ENCODE data around the gene DMRT3.

DMRT3 gene

GRCh38 chr9:950139-950538, 26.3 kb upstream of the DMRT3 start:
- Histone ChIP-seq H3K9me3 (ENCODE audit: control insufficient read depth, low read length) (no peaks in the 10 kb centered on the region), H3K4me3 (ENCODE audit: insufficient read depth, low read depth, low read length, poor library complexity, severe bottlenecking) (no peak overlapping the region), H3K27ac (ENCODE audit: insufficient read depth, low read length, poor library complexity, severe bottlenecking) (no peak overlapping the region), H3K4me1 (ENCODE audit: control insufficient read depth, insufficient read depth, low read length, poor library complexity, severe bottlenecking) (no peaks in the 10 kb centered on the region), H3K36me3 (ENCODE audit: control insufficient read depth, insufficient read depth, low read length) (no peaks in the 10 kb centered on the region), H3K27me3 (replicated peaks; ENCODE audit: control insufficient read depth, insufficient read depth, low read length, poor library complexity, severe bottlenecking) (no peaks in the 10 kb centered on the region)
- no peak for DNase-seq

GRCh38 chr9:952546-952945, 23.9 kb upstream of the DMRT3 start:
- no peak overlapping the region for H3K27ac ChIP-seq (ENCODE audit: insufficient read depth, low read length, poor library complexity, severe bottlenecking)
- DNase-seq: no peak
- H3K36me3 ChIP-seq (ENCODE audit: control insufficient read depth, insufficient read depth, low read length): no peaks in the 10 kb centered on the region
- H3K4me1 ChIP-seq (ENCODE audit: control insufficient read depth, insufficient read depth, low read length, poor library complexity, severe bottlenecking): no peaks in the 10 kb centered on the region
- H3K9me3 ChIP-seq (ENCODE audit: control insufficient read depth, low read length): no peaks in the 10 kb centered on the region
- H3K27me3 ChIP-seq (replicated peaks; ENCODE audit: control insufficient read depth, insufficient read depth, low read length, poor library complexity, severe bottlenecking): no peaks in the 10 kb centered on the region
- no peak overlapping the region for H3K4me3 ChIP-seq (ENCODE audit: insufficient read depth, low read depth, low read length, poor library complexity, severe bottlenecking)

GRCh38 chr9:959105-959504, 17.4 kb upstream of the DMRT3 start:
- no peaks in the 10 kb centered on the region for H3K9me3 ChIP-seq (ENCODE audit: control insufficient read depth, low read length)
- no peak for DNase-seq
- no peak overlapping the region for H3K4me3 ChIP-seq (ENCODE audit: insufficient read depth, low read depth, low read length, poor library complexity, severe bottlenecking)
- H3K27ac ChIP-seq (ENCODE audit: insufficient read depth, low read length, poor library complexity, severe bottlenecking): no peak overlapping the region
- no peaks in the 10 kb centered on the region for H3K36me3 ChIP-seq (ENCODE audit: control insufficient read depth, insufficient read depth, low read length)
- H3K4me1 ChIP-seq (ENCODE audit: control insufficient read depth, insufficient read depth, low read length, poor library complexity, severe bottlenecking): no peaks in the 10 kb centered on the region
- H3K27me3 ChIP-seq (replicated peaks; ENCODE audit: control insufficient read depth, insufficient read depth, low read length, poor library complexity, severe bottlenecking): no peaks in the 10 kb centered on the region

GRCh38 chr9:959914-960313, 16.5 kb upstream of the DMRT3 start:
- H3K4me1 ChIP-seq (ENCODE audit: control insufficient read depth, insufficient read depth, low read length, poor library complexity, severe bottlenecking): peaks cover 2% of the 10 kb centered on the region
- H3K27ac ChIP-seq (ENCODE audit: insufficient read depth, low read length, poor library complexity, severe bottlenecking): no peak overlapping the region
- H3K36me3 ChIP-seq (ENCODE audit: control insufficient read depth, insufficient read depth, low read length): no peaks in the 10 kb centered on the region
- no peak for DNase-seq
- H3K27me3 ChIP-seq (replicated peaks; ENCODE audit: control insufficient read depth, insufficient read depth, low read length, poor library complexity, severe bottlenecking): peaks cover 4% of the 10 kb centered on the region
- H3K9me3 ChIP-seq (ENCODE audit: control insufficient read depth, low read length): no peaks in the 10 kb centered on the region
- no peak overlapping the region for H3K4me3 ChIP-seq (ENCODE audit: insufficient read depth, low read depth, low read length, poor library complexity, severe bottlenecking)

- Histone ChIP-seq H3K4me1 (ENCODE audit: control insufficient read depth, insufficient read depth, low read length, poor library complexity, severe bottlenecking) (peaks cover 2% of the 10 kb centered on the region), H3K27ac (ENCODE audit: insufficient read depth, low read length, poor library complexity, severe bottlenecking) (no peak overlapping the region), H3K27me3 (replicated peaks; ENCODE audit: control insufficient read depth, insufficient read depth, low read length, poor library complexity, severe bottlenecking) (peaks cover 10% of the 10 kb centered on the region), H3K9me3 (ENCODE audit: control insufficient read depth, low read length) (no peaks in the 10 kb centered on the region), H3K4me3 (ENCODE audit: insufficient read depth, low read depth, low read length, poor library complexity, severe bottlenecking) (no peak overlapping the region), H3K36me3 (ENCODE audit: control insufficient read depth, insufficient read depth, low read length) (no peaks in the 10 kb centered on the region)
- no peak for DNase-seq
Observed at GRCh38 chr9:962023-962422, 14.4 kb upstream of the DMRT3 start.

- H3K27me3 ChIP-seq (replicated peaks; ENCODE audit: control insufficient read depth, insufficient read depth, low read length, poor library complexity, severe bottlenecking): peaks cover 35% of the 10 kb centered on the region
- no peak overlapping the region for H3K27ac ChIP-seq (ENCODE audit: insufficient read depth, low read length, poor library complexity, severe bottlenecking)
- H3K36me3 ChIP-seq (ENCODE audit: control insufficient read depth, insufficient read depth, low read length): no peaks in the 10 kb centered on the region
- peaks cover 7% of the 10 kb centered on the region for H3K4me1 ChIP-seq (ENCODE audit: control insufficient read depth, insufficient read depth, low read length, poor library complexity, severe bottlenecking)
- H3K9me3 ChIP-seq (ENCODE audit: control insufficient read depth, low read length): no peaks in the 10 kb centered on the region
- no peak for DNase-seq
- H3K4me3 ChIP-seq (ENCODE audit: insufficient read depth, low read depth, low read length, poor library complexity, severe bottlenecking): no peak overlapping the region
Observed at GRCh38 chr9:965497-965896, 11.0 kb upstream of the DMRT3 start.

- no peaks in the 10 kb centered on the region for H3K9me3 ChIP-seq (ENCODE audit: control insufficient read depth, low read length)
- no peak for DNase-seq
- H3K27me3 ChIP-seq (replicated peaks; ENCODE audit: control insufficient read depth, insufficient read depth, low read length, poor library complexity, severe bottlenecking): peaks cover 49% of the 10 kb centered on the region
- no peak overlapping the region for H3K4me3 ChIP-seq (ENCODE audit: insufficient read depth, low read depth, low read length, poor library complexity, severe bottlenecking)
- peaks cover 15% of the 10 kb centered on the region for H3K4me1 ChIP-seq (ENCODE audit: control insufficient read depth, insufficient read depth, low read length, poor library complexity, severe bottlenecking)
- H3K36me3 ChIP-seq (ENCODE audit: control insufficient read depth, insufficient read depth, low read length): no peaks in the 10 kb centered on the region
- no peak overlapping the region for H3K27ac ChIP-seq (ENCODE audit: insufficient read depth, low read length, poor library complexity, severe bottlenecking)
Observed at GRCh38 chr9:966870-967269, 9.6 kb upstream of the DMRT3 start.

- Histone ChIP-seq H3K9me3 (ENCODE audit: control insufficient read depth, low read length) (no peaks in the 10 kb centered on the region), H3K36me3 (ENCODE audit: control insufficient read depth, insufficient read depth, low read length) (no peaks in the 10 kb centered on the region), H3K4me1 (ENCODE audit: control insufficient read depth, insufficient read depth, low read length, poor library complexity, severe bottlenecking) (peaks cover 16% of the 10 kb centered on the region), H3K4me3 (ENCODE audit: insufficient read depth, low read depth, low read length, poor library complexity, severe bottlenecking) (no peak overlapping the region), H3K27me3 (replicated peaks; ENCODE audit: control insufficient read depth, insufficient read depth, low read length, poor library complexity, severe bottlenecking) (peaks cover 54% of the 10 kb centered on the region), H3K27ac (ENCODE audit: insufficient read depth, low read length, poor library complexity, severe bottlenecking) (no peak overlapping the region)
- no peak for DNase-seq
Observed at GRCh38 chr9:967436-967835, 9.0 kb upstream of the DMRT3 start.

GRCh38 chr9:967903-968641, 8.4 kb upstream of the DMRT3 start:
- H3K4me3 ChIP-seq (ENCODE audit: insufficient read depth, low read depth, low read length, poor library complexity, severe bottlenecking): no peak overlapping the region
- no peak for DNase-seq
- peaks cover 22% of the 10 kb centered on the region for H3K4me1 ChIP-seq (ENCODE audit: control insufficient read depth, insufficient read depth, low read length, poor library complexity, severe bottlenecking)
- no peaks in the 10 kb centered on the region for H3K9me3 ChIP-seq (ENCODE audit: control insufficient read depth, low read length)
- peaks cover 61% of the 10 kb centered on the region for H3K27me3 ChIP-seq (replicated peaks; ENCODE audit: control insufficient read depth, insufficient read depth, low read length, poor library complexity, severe bottlenecking)
- no peaks in the 10 kb centered on the region for H3K36me3 ChIP-seq (ENCODE audit: control insufficient read depth, insufficient read depth, low read length)
- no peak overlapping the region for H3K27ac ChIP-seq (ENCODE audit: insufficient read depth, low read length, poor library complexity, severe bottlenecking)

GRCh38 chr9:969310-970150, 6.9 kb upstream of the DMRT3 start:
- Histone ChIP-seq H3K4me1 (ENCODE audit: control insufficient read depth, insufficient read depth, low read length, poor library complexity, severe bottlenecking) (peaks cover 24% of the 10 kb centered on the region), H3K27ac (ENCODE audit: insufficient read depth, low read length, poor library complexity, severe bottlenecking) (no peak overlapping the region), H3K36me3 (ENCODE audit: control insufficient read depth, insufficient read depth, low read length) (no peaks in the 10 kb centered on the region), H3K9me3 (ENCODE audit: control insufficient read depth, low read length) (no peaks in the 10 kb centered on the region), H3K27me3 (replicated peaks; ENCODE audit: control insufficient read depth, insufficient read depth, low read length, poor library complexity, severe bottlenecking) (peaks cover 72% of the 10 kb centered on the region), H3K4me3 (ENCODE audit: insufficient read depth, low read depth, low read length, poor library complexity, severe bottlenecking) (no peak overlapping the region)
- DNase-seq: no peak

All from effector memory CD4-positive, alpha-beta T cell (primary cell).